ENCODE data around the gene CELF6. TPM values are rescaled to one million over a fixed set of nuclear protein-coding genes. Genes with fewer than 3 reads are reported as not detected.
A peak's percentile ranks its signal among the peaks of the same experiment; 100 is the strongest.

The CELF6 gene
- total and polyA plus RNA-seq, 2 experiments from 2014 or later = 0.76 to 1.3 TPM

DNA sequence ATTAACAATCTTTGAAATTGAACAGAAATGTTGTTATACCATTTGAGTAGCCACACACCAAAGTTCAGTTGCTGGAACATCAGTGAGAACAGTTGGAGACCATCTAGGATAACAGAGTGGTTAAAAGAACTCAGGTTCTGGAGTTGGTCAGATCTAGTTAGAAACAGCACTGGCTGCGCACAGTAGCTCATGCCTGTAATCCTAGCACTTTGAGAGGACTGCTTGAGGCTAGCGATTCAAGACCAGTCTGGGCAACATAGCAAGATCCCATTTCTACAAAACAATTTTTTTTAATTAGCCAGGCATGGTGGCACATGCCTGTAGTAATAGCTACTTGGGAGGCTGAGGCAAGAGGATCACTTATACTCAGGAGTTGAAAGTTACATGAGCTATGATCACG lies 81.4 kb downstream of the CELF6 start:
- TF ChIP-seq, protein P1, sequence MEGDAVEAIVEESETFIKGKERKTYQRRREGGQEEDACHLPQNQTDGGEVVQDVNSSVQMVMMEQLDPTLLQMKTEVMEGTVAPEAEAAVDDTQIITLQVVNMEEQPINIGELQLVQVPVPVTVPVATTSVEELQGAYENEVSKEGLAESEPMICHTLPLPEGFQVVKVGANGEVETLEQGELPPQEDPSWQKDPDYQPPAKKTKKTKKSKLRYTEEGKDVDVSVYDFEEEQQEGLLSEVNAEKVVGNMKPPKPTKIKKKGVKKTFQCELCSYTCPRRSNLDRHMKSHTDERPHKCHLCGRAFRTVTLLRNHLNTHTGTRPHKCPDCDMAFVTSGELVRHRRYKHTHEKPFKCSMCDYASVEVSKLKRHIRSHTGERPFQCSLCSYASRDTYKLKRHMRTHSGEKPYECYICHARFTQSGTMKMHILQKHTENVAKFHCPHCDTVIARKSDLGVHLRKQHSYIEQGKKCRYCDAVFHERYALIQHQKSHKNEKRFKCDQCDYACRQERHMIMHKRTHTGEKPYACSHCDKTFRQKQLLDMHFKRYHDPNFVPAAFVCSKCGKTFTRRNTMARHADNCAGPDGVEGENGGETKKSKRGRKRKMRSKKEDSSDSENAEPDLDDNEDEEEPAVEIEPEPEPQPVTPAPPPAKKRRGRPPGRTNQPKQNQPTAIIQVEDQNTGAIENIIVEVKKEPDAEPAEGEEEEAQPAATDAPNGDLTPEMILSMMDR (IDR thresholded peaks at IDR 0.05; ENCODE audit: low read depth, low read length) = no peak
- H3K36me3 ChIP-seq = peaks cover 27% of the 10 kb centered on the region
- no peak overlapping the region for H3K27ac ChIP-seq
- H3K4me1 ChIP-seq (ENCODE audit: low read depth) = no peaks in the 10 kb centered on the region
- no peak overlapping the region for H3K4me3 ChIP-seq
- no peak for DNase-seq (ENCODE audit: low read depth in 1 of 2, low spot score in 1 of 2)
- H3K27me3 ChIP-seq = no peaks in the 10 kb centered on the region
- no peaks in the 10 kb centered on the region for H3K9me3 ChIP-seq (ENCODE audit: low read depth)

DNA sequence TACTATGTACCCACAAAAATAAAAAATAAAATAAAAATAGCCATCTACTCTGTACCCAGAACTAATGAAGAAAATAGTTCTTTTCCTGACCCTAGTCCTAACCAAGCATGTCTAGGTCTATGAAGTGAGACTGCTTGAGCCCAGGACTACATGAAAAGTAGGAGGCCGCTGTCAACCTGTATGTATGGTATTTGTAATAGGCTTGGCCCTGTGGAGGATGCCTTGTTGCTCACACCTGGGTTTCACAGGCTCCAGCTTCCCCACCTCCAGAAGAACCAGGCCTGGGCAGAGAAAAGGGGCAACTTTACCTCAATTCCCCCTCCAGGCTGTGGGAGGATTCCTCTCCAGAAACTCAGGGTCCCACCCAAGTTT lies 82.1 kb downstream of the CELF6 start:
- H3K4me1 ChIP-seq (ENCODE audit: low read depth) = no peaks in the 10 kb centered on the region
- no peaks in the 10 kb centered on the region for H3K27me3 ChIP-seq
- TF ChIP-seq, protein P1 (IDR thresholded peaks at IDR 0.05; ENCODE audit: low read depth, low read length) = no peak
- no peaks in the 10 kb centered on the region for H3K9me3 ChIP-seq (ENCODE audit: low read depth)
- peaks cover 27% of the 10 kb centered on the region for H3K36me3 ChIP-seq
- DNase-seq (ENCODE audit: low read depth in 1 of 2, low spot score in 1 of 2) = peak in 1 of 2 donors; percentile 5
- no peak overlapping the region for H3K4me3 ChIP-seq
- H3K27ac ChIP-seq = no peak overlapping the region

DNA sequence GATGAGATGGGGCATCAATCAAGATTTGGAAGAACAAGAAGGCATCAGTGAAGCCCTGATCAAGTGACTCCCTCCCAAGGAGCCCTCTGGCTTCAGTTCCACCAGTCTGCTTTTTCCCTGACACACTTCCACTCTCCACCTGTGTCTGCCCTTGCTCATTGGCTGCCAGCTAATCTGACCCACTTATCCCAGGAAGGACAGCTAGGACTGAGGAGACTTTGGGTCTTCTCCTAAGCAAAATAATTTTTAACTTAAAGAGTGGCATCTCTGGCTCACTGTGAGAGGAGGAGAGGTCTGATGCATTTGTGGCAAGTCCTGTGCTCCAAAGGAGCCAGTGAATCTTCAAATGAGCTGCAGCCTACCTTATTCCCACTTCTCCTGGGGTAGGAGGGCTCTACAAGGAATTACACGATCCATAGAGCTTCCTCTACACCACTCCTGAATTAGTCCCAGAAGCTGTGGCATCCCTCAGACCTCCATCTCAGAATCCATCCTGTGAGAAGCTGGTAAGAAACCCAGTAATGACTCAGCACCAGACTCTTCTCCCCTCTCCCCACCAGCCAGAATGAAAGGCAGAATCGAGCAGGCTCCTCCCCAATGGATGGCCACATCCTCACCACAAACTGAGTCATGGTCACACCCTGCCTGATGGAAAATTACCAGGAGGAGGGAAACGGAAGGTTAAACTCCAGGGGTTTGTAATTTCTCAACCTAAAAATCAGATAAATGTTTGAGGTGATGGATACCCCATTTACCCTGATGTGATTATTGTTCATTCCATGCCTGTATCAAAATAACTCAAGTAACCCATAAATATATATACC lies 82.7 kb downstream of the CELF6 start:
- no peaks in the 10 kb centered on the region for H3K27me3 ChIP-seq
- TF ChIP-seq, protein P1 (IDR thresholded peaks at IDR 0.05; ENCODE audit: low read depth, low read length) = no peak
- DNase-seq (ENCODE audit: low read depth in 1 of 2, low spot score in 1 of 2) = peak in 1 of 2 donors; percentile 97
- H3K4me3 ChIP-seq = no peak overlapping the region
- H3K36me3 ChIP-seq = peaks cover 24% of the 10 kb centered on the region
- peaks cover 6% of the 10 kb centered on the region for H3K4me1 ChIP-seq (ENCODE audit: low read depth)
- no peaks in the 10 kb centered on the region for H3K9me3 ChIP-seq (ENCODE audit: low read depth)
- H3K27ac ChIP-seq = no peak overlapping the region

DNA sequence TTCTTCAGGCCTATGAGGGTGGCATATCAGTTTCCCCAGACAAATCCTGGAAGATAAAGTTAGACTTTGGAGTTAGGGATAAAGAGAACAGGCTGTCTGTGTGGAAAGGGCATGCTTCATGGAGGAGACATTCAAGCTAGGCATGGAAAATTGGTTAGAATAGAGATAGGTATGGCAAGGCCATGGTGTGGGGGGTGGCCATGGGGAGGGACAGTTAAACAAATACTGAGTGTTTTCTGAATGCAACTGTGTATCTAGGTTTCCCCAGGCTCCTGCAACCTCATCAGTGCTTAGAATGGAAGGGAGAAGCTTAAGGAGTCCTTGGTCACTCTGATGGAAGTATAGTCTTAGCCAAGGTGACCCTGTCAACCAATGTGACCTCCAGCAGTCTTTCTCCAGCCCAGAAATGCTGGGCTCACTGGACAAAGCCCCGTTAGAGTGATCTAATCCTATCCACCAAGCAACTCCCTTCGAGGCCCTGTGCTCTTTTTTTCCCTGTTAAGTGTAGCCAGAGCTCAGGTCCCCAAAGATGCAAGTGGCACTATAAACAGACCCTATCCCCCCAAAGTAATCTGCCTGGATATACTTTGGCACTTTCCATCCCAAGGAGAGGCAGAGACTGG lies 83.5 kb downstream of the CELF6 start:
- H3K27ac ChIP-seq = no peak overlapping the region
- no peak overlapping the region for H3K4me3 ChIP-seq
- H3K27me3 ChIP-seq = no peaks in the 10 kb centered on the region
- no peaks in the 10 kb centered on the region for H3K9me3 ChIP-seq (ENCODE audit: low read depth)
- DNase-seq (ENCODE audit: low read depth in 1 of 2, low spot score in 1 of 2) = no peak
- H3K4me1 ChIP-seq (ENCODE audit: low read depth) = peaks cover 10% of the 10 kb centered on the region
- TF ChIP-seq, protein P1 (IDR thresholded peaks at IDR 0.05; ENCODE audit: low read depth, low read length) = no peak
- H3K36me3 ChIP-seq = peaks cover 17% of the 10 kb centered on the region

DNA sequence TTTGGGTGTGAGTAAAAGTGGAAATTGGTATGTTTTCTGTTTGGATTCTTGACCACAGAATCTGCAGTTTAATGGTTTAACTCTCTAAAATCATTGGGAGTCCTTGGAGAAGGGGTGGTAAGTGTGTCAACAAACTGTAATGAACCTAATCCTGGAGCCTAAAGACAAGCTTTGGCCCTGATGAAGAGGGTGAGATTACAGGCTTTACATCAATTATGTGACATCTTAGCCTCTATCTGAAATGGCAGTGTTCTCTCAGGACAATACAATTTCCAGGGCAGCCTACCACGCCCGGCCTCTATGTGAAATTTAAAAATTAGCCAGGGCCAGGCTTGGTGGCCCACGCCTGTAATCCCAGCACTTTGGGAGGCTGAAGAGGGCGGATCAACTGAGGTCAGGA lies 84.7 kb downstream of the CELF6 start:
- DNase-seq (ENCODE audit: low read depth in 1 of 2, low spot score in 1 of 2) = no peak
- Histone ChIP-seq H3K27me3 (no peaks in the 10 kb centered on the region), H3K27ac (no peak overlapping the region), H3K36me3 (peaks cover 7% of the 10 kb centered on the region), H3K9me3 (ENCODE audit: low read depth) (no peaks in the 10 kb centered on the region), H3K4me3 (no peak overlapping the region), H3K4me1 (ENCODE audit: low read depth) (peaks cover 10% of the 10 kb centered on the region)
- TF ChIP-seq, protein P1 (IDR thresholded peaks at IDR 0.05; ENCODE audit: low read depth, low read length) = no peak

Other genes starting within 250 kb of the CELF6 start
- 20.3 and 32.0 TPM in 2 replicates for gene MYO9A, start 202.0 kb downstream of the CELF6 start, total RNA-seq
- 22.8 and 25.4 TPM in 2 replicates for gene MYO9A, start 202.0 kb downstream of the CELF6 start, polyA plus RNA-seq
- 4.2 and 4.6 TPM in 2 replicates for gene SENP8, start 201.8 kb downstream of the CELF6 start, total RNA-seq
- 11.0 and 14.3 TPM in 2 replicates for gene SENP8, start 201.8 kb downstream of the CELF6 start, polyA plus RNA-seq
- 0.24 and 0.67 TPM in 2 replicates for gene GRAMD2A, start 122.4 kb downstream of the CELF6 start, total RNA-seq
- gene GRAMD2A, start 122.4 kb downstream of the CELF6 start, polyA plus RNA-seq = not detected in 2 replicates
- 1,894 and 2,333 TPM in 2 replicates for gene PKM, start 89.0 kb downstream of the CELF6 start, total RNA-seq
- gene PKM, start 89.0 kb downstream of the CELF6 start, polyA plus RNA-seq = 2,112 and 2,578 TPM in 2 replicates
- 41.5 and 41.9 TPM in 2 replicates for gene PARP6, start 47.6 kb downstream of the CELF6 start, total RNA-seq
- gene PARP6, start 47.6 kb downstream of the CELF6 start, polyA plus RNA-seq = 65.1 and 72.8 TPM in 2 replicates
- gene HEXA, start 55.9 kb upstream of the CELF6 start, total RNA-seq = 49.5 and 63.5 TPM in 2 replicates
- gene HEXA, start 55.9 kb upstream of the CELF6 start, polyA plus RNA-seq = 108 and 155 TPM in 2 replicates
- gene TMEM202, start 78.1 kb upstream of the CELF6 start, total RNA-seq = not detected in 2 replicates
- not detected in 2 replicates for gene TMEM202, start 78.1 kb upstream of the CELF6 start, polyA plus RNA-seq
- gene ARIH1, start 154.2 kb upstream of the CELF6 start, total RNA-seq = 35.5 and 93.1 TPM in 2 replicates
- 132 and 163 TPM in 2 replicates for gene ARIH1, start 154.2 kb upstream of the CELF6 start, polyA plus RNA-seq